GM21786 (cell line): ENCODE data around the gene SLC22A16.
"Not testable (repeated sequence)": the region's sequence is repeated elsewhere in the genome, so short reads cannot be mapped to it uniquely, and the experiment has no call there.

Experiments
- ATAC-seq: cut with Tn5 transposase; IDR thresholded peaks from one replicate; pipeline ENCODE4 v1.9.1; 2021; ENCODE audit not compliant: unreplicated experiment

Gene SLC22A16

DNA sequence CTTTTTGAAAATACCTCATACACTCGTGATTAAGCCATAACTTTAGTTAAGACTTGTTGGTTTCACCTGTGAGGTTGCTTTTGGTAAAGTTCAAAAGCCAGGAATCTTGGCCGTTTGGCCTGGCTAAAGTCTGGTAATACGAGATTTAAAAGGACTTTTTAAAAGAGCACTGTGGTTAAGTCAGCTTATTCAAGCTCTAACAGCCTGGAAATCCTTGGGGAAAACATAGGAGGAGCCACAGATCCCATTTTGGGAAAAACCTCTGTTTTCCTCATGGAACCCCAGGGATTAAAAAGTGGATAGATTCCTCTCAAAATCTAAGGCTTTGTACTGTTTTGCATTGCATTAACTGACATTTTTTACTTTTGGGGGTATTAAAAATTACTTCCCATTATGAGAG is 13.7 kb upstream of the SLC22A16 start:
- no peak for ATAC-seq

- ATAC-seq, result no peak
These were observed 12.3 kb upstream of the SLC22A16 start for GRCh38 chr6:110488606-110489190.

GRCh38 chr6:110487968-110488381 is 11.6 kb upstream of the SLC22A16 start:
- ATAC-seq, result not testable (repeated sequence)

DNA sequence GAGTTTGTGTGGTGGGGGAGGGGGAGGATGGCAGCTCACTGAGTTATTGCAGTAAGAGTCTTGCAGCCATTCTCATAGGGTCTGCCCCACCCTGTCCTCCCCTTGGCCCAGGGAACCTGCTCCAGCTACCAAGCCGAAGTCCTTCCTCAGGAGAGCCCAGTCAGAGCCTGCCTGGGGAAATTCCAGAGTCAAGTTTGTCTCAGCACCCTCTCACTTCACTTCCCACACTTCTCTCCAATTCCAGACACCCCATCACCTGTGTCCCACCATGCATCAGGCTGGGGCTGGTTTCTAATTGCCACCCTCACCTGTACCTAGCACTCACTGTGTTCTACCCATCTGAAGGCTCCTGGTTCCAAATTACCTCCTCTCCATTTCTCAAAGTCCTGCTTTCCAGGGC is 10.3 kb upstream of the SLC22A16 start:
- no peak for ATAC-seq

- no peak for ATAC-seq
These were observed 9.1 kb upstream of the SLC22A16 start for GRCh38 chr6:110485491-110485890.

- no peak for ATAC-seq
These were observed 7.9 kb upstream of the SLC22A16 start for GRCh38 chr6:110484321-110484720.

GRCh38 chr6:110482774-110483400 is 6.5 kb upstream of the SLC22A16 start:
- no peak for ATAC-seq

GRCh38 chr6:110481081-110481480 is 4.7 kb upstream of the SLC22A16 start:
- no peak for ATAC-seq

DNA sequence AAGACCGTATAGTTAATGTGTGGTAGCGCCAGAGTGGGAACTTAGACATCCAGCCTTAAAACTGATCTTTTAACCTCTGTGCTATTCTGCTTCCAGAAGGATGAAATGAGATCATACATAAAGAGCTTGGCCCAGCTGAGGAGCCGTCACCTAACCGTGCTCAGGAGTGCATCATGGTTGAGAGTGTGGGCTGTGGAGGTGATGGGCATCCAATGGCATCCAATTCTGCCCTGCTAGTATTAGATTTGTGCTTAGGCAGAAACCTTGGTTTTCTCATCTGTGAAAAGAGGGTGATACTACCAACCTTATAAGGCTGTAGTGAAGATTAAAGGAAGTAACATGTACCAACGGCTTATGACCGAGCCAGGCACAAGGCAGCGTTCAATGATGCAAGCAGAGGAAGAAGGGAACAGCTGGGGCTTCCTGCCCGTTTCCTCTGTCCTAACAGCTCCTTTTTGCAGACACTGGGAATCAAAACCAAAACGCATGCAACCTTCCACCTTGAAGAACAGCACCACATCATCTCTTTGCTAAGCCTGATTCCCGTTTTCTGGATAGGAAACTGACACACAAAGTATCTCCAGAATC is 1.3 kb downstream of the SLC22A16 start:
- no peak for ATAC-seq

DNA sequence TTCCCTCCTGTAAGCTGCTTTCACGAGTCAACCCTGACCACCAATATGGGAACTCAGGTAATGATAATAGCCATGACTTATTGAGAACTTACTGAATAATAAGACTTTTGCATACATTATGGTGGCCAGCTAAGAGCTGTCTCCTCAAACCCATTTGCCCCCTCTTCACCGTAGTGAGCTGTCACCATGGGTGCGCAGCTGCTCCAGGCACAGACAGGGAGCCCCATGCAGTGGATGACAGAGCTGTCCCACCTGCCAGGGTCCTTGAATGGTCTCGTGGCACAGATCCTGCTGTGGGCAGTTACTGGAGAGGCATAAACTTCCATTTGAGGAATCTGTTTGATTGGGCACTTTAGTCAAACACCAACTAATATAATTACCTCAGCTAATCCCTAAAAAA is 1.9 kb downstream of the SLC22A16 start:
- ATAC-seq, result no peak

GRCh38 chr6:110472739-110473138 is 3.7 kb downstream of the SLC22A16 start:
- ATAC-seq, result no peak

DNA sequence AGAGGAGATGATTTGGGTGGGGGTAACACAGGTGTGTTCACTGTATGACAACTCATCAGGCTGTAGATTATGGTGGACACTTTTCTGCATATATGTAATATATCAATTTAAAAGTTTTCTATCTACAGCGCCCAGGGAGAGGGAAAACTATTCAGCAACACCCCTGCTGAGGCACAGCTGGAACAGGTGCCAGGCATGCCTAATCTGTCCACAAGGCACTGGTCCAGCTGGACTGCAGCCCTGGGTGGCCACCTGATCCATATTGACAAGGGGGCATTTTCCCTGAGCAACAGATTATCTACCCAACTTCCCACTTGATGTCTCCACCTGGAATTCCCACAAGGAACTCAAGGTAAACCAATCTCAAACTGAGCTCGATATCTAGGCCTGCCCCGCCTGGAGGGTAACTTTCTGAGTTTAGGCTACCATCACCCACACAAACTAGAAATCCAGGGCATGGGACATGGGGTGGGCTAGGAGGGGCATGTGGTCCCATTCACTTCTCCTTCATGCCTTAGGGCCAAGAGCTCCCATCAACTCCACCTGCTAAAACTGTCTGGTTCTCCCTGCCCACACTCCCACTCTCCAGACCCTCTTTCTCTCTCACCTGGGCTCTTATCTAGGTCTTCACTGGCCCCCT is 4.6 kb downstream of the SLC22A16 start:
- ATAC-seq, result no peak

- no peak for ATAC-seq
These were observed 7.7 kb downstream of the SLC22A16 start for GRCh38 chr6:110468731-110469130.

- ATAC-seq, result no peak
These were observed 8.8 kb downstream of the SLC22A16 start for GRCh38 chr6:110467566-110468140.

DNA sequence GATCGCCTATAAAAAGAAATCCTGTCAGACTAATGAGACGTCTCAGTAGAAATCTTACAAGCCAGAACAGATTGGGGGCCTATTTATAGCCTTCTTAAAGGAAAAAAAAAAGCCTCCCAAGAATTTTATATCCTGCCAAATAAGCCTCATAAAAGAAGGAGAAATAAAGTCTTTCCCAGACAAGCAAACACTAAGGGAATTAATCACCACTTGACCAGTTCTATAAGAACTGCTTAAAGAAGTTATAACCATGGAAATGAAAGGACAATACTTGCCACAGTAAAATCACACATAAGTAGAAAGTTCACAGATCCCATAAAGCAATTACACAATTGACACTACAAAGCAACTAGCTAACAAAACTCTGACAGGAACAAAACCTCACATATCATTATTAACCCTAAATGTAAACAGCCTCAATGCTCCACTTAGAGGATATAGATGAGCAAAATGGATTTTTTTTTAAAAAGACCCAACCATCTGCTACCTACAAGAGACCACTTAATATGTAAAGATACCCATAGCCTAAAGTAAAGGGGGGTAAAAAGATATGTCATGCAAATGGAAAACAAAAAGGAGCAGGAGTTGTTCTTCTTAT is 13.4 kb downstream of the SLC22A16 start:
- ATAC-seq, result no peak

- ATAC-seq, result no peak
These were observed 15.0 kb downstream of the SLC22A16 start for GRCh38 chr6:110461376-110461775.

- ATAC-seq, result no peak
These were observed 17.3 kb downstream of the SLC22A16 start for GRCh38 chr6:110459137-110459536.

- ATAC-seq, result no peak
These were observed 17.9 kb downstream of the SLC22A16 start for GRCh38 chr6:110458476-110458875.

GRCh38 chr6:110457567-110458175 is 18.7 kb downstream of the SLC22A16 start:
- not testable (repeated sequence) for ATAC-seq

DNA sequence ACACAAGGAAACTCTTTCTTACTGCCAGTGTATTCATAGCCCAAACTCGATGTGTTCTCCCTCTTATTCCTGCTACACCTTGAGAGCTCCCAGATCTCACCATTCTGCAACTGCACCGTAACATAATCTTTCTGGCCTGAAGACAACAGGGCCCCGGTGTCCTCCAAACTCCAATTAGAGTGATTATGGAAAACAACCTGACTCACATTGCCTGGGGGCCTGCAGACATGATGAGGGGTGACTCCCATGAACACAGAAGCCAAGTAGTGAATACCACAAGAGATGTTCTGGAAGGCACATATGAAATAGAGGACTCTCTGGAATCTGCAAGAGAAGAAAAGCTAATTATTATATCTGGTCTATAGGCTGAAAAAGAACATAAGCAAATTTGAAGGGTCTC is 19.7 kb downstream of the SLC22A16 start:
- ATAC-seq, result no peak

- no peak for ATAC-seq
These were observed 26.9 kb downstream of the SLC22A16 start for GRCh38 chr6:110449541-110449895.
